Vagina (tissue), 2 donors: ENCODE results near the gene SHANK1.

Experiments
- POLR2A ChIP-seq, 2 donors: fragments of 450-650 bp; IDR thresholded peaks; one replicate each; pipeline ENCODE4 v1.6.1; 2017; ENCODE audit warnings: antibody characterized with exemption in 2 of 2, mild to moderate bottlenecking in 2 of 2, moderate library complexity in 2 of 2
- POLR2AphosphoS5 ChIP-seq, 2 donors: sonication (generic); formaldehyde crosslinking; IDR thresholded peaks; one replicate each; pipeline ENCODE4 v1.9.0; 2017; ENCODE audit warnings: antibody characterized with exemption in 2 of 2, mild to moderate bottlenecking in 2 of 2, low read depth in 1 of 2; ENCODE audit not compliant: insufficient read depth in 1 of 2
- TF ChIP-seq, protein P1 (sequence below), 3 experiments: fragments of 450-650 bp in 2 of 3; fragments of 200-600 bp in 1 of 3; sonication (generic) in 1 of 3; IDR thresholded peaks; one replicate each; pipeline ENCODE4 v1.5.1; 2017 to 2019; ENCODE audit warnings: antibody characterized with exemption in 3 of 3, mild to moderate bottlenecking in 2 of 3, moderate library complexity in 2 of 3

- TF ChIP-seq, protein P1, sequence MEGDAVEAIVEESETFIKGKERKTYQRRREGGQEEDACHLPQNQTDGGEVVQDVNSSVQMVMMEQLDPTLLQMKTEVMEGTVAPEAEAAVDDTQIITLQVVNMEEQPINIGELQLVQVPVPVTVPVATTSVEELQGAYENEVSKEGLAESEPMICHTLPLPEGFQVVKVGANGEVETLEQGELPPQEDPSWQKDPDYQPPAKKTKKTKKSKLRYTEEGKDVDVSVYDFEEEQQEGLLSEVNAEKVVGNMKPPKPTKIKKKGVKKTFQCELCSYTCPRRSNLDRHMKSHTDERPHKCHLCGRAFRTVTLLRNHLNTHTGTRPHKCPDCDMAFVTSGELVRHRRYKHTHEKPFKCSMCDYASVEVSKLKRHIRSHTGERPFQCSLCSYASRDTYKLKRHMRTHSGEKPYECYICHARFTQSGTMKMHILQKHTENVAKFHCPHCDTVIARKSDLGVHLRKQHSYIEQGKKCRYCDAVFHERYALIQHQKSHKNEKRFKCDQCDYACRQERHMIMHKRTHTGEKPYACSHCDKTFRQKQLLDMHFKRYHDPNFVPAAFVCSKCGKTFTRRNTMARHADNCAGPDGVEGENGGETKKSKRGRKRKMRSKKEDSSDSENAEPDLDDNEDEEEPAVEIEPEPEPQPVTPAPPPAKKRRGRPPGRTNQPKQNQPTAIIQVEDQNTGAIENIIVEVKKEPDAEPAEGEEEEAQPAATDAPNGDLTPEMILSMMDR (IDR thresholded peaks at IDR 0.05), result no peak
- TF ChIP-seq POLR2AphosphoS5 (IDR thresholded peaks at IDR 0.05; ENCODE audit: insufficient read depth in 1 of 2, low read depth in 1 of 2) (no peak), POLR2A (IDR thresholded peaks at IDR 0.05) (no peak)
These were observed 16.7 kb upstream of the SHANK1 start for GRCh38 chr19:50736338-50736737.
